GM19372 (cell line): ENCODE measurements around the gene TRIM66.

Experiments used
- ATAC-seq: cut with Tn5 transposase; IDR thresholded peaks from one replicate; pipeline ENCODE4 v1.9.1; 2021; ENCODE audit warnings: mild to moderate bottlenecking, low read depth, moderate library complexity; ENCODE audit not compliant: unreplicated experiment

Gene TRIM66

DNA sequence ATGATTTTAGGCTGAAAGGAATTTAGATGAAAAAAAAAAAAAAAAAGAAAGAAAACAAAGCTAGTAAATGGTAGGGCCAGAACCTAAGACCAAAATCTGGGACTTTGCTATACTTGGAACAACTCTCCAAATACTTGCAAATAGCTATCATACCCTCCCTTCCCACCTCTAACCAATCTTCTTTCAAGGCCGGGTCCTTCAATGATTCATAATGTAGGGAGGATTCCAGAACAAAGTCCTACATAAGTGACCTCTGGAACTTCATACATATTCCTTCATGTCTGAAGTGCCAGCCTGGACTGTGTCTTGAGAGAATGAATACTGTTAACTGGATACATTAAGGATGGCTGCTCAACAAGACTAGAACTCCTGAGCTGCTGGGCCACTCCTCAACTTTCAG, 98.4 kb downstream of the TRIM66 start:
- ATAC-seq, result no peak

DNA sequence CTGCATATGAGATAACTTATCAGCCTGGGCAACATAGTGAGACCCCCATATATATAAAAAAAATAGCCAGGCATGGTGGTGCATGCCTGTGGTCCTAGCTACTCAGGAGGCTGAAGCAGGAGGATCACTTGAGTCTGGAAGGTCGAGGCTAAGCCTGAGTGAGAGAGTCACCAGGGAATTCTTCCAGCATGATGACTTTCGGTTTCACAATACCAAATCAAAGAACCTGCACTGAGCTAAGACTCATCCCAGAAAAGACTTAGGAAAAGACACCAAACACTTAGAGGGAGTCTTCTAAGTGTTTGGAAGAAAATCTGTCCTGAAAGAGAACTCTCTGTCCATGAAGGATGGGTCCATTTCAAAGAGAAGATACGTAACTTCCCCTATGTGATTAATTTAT, 101.2 kb downstream of the TRIM66 start:
- ATAC-seq, result no peak

DNA sequence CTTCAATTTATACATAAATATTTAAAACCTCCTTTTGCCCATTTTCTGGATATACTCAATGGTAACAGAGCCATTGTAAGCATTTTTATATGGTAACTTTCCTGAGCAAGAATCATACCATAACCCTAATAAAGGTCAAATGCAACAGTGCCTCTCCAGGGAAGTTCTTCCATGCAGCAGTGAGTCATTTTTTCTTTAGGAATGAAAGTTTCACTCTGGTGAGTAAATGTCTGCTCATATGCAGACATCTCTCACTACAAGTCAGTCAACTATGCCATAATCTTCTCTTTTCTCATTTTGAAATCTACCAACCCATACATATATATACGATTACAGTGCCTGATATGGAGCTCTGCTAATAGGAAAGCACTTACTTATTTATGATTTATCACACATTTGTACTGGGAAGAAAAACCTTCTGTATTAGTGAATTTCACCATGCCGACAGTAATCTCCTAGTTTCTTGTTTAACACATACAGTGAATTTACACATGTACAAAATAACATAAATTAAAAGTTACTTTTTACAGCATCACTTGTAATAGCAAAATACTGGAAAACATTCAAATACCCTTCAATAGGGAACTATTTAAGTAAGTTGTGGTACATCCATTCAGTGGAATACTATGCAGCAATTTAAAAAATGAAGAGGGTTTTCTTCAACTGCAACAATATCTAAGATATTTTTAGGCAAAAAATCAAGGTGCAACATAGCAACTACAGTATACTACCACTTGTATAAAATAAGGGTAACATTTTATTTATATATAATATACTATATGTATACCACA, 104.5 kb downstream of the TRIM66 start:
- no peak for ATAC-seq

DNA sequence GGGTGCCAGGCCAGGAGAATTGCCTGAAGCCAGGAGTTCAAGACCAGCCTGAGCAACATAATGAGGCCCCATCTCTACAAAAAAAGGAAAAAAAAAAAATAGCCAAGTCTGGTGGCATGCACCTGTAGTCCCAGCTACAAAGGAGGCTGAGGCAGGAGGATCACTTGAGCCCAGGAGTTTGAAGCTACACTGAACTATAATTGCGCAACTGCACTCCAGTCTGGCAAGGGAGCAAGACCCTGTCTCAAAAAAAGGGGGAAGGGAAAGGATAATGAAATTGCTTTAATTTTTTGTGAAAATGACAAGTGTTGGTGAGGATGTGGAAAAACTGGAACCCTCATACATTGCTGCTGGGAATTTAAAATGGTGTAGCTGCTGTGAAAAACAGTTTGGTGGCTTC, 107.7 kb downstream of the TRIM66 start:
- no peak for ATAC-seq

DNA sequence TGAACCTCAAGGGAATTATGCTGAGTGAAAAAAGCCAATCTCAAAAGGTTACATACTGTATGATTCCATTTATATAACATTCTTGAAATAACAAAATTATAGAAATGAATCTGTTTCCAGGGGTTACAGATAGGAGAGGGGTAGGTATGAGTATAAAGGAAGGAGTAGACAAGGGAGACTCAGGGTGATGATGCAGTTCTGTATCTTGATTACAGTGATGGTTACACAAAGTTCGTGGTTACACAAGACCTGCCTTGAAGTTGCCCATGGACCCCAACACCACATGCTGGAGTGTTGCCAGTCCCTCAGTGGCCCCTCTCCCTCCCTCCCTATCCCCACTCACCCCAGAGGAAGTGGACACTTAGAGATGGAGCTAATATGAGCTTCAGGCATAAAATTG, 108.7 kb downstream of the TRIM66 start:
- ATAC-seq, result no peak

DNA sequence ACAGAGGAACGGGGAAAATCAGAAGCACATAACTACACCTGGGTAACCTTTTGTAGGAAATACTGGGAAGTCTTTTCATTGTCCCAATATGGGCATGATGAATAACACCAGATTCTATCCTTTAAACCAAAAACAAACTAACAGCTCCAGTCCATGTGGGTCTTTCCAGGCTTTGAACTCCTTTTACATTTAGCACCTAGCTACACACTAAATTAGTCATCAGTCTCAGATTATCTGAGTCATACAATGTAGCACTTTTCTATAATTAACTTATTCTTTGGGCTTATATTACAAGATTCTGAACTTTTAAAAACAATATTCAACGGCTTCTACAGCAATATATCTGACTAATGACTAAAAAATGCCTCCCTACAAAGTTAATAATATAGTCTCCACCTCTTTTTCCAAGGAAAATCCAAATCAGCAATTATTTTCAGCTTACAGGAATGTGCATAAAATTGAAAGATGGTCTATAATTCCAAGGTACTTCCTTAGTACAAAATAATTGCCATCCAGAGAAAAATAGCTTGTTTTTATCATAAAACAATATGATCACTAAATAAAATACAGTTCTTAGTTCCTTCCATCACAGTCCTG, 114.8 kb downstream of the TRIM66 start:
- no peak for ATAC-seq

DNA sequence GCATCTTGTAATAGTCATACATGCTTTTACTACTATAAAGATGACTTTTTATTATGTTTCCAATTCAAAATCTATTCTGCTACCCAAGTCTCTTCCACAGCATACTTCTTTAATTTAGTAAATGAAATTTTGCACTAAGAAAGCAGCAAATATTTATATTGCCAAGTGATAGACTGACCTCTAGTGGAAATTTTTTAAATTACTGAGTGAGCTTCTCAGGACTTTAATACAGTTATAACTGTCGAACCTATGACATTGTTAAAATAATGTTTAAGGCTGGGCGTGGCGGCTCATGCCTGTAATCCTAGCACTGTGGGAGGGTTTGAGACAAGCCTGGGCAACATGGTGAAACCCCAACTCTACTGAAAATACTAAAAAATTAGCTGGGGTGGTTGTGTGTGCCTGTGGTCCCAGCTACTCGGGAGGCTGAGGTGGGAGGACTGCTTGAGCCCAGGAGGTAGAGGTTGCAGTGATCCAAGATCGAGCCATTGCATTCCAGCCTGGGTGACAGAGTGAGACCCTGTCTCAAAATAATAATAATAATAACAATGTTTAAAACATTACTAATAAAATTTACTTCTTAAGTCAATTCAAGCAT, 115.8 kb downstream of the TRIM66 start:
- no peak for ATAC-seq

DNA sequence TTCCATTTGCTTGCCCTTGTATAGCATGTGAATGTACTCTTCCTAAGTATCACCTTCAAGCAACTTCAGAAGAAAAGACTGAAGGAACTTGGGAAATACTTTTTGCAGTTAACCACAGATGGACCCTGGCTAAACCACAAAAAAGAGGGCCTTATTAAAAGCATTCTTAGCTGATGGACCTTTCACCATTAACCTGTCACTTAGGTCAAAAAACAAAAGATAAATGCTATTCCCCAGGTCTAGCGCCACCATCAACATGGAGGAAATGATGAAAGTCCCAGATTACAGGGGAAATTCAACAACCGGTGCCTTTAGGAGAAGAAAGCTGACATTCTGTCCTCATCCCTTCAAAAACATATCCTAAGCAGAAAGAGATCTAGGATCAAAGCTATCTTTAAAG, 117.9 kb downstream of the TRIM66 start:
- ATAC-seq, result no peak
